GM21423 (cell line): ENCODE results near the gene FBXW8.

Source experiments
- ATAC-seq: cut with Tn5 transposase; IDR thresholded peaks from one replicate; pipeline ENCODE4 v1.9.1; 2021; ENCODE audit warnings: mild to moderate bottlenecking, moderate library complexity; ENCODE audit not compliant: unreplicated experiment

FBXW8 gene

DNA sequence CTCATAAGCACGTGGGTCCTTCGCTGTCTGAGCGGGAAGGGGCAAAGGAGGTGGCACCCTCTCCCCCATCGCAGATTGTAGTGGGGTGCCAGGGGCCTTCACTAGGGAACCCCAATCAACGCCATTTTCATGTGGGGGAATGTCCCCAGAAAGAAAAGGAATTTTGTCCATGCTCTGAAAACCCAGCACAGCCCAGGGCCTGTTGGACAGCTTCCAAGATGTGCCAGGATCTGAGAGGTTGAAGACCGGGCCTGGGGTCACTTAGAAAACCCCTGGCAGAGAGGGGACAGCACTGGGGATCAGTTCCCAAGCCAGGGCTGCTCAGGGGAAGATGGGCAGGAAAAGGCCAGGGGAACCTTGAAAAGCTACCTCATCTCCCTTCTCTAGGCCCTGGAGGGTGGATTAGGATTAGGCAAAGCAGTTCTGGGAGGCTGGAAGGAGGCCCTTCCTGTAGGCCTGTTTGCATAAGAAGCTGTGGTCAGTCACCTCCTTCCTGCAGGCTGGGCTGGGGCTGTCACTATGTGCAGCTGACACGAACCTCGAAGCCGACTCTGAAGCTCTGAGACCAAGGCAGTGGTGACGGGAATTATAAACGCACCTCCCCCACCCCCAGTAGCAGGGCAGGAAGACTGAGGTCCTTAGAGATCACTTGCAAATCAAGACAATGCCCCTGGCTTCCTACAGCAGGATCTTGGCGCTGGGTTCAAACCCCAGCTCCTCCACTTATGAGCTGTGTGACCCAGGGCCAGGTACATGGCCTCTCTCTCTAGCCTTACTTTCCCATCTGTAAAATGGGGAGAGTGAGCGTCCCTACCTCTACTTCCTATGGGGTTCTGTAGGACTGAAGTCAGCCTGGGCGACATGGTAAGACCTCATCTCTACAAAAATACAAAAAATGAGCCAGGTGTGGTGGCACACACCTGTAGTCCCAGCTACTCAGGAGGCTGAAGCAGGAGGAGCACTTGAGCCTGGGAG, 159.5 kb downstream of the FBXW8 start:
- ATAC-seq: peak; percentile 77

DNA sequence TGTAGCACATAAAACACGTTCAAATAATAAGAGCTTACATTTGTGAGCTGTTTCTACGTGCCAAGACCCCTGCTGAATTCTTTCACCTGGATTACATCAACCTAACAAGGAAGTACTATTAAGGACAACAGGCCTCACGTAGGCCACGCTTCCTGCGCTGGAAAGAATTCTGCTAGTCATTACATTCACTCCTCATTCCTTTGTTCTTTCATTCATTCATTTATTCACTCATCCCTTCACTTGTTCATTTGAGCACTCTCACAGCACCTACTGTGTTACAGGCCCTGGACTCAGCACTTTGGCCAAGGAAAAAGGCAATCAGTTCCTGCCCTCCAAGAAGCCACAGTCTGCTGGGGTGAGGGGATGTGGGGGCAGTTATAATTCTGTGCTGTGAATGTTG, 160.3 kb downstream of the FBXW8 start:
- ATAC-seq: no peak

DNA sequence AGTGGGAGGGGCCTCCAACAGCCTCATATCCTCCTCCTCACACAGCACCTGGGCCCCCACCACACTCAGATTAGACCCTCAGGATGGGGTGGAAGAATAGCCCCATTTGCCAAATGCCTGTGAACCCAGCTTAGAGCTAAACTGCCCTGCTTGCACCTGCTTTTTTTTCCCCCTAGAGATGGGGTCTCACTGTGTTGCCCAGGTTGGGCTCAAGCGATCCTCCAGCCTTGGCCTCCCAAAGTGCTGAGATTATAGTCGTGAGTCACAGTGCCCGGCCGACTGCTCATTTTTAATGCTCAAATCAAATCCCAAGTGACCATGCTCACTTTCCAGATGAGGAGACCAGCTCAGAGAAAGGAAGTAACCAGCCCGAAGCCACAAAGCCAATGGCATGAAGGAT, 161.4 kb downstream of the FBXW8 start:
- ATAC-seq: no peak

DNA sequence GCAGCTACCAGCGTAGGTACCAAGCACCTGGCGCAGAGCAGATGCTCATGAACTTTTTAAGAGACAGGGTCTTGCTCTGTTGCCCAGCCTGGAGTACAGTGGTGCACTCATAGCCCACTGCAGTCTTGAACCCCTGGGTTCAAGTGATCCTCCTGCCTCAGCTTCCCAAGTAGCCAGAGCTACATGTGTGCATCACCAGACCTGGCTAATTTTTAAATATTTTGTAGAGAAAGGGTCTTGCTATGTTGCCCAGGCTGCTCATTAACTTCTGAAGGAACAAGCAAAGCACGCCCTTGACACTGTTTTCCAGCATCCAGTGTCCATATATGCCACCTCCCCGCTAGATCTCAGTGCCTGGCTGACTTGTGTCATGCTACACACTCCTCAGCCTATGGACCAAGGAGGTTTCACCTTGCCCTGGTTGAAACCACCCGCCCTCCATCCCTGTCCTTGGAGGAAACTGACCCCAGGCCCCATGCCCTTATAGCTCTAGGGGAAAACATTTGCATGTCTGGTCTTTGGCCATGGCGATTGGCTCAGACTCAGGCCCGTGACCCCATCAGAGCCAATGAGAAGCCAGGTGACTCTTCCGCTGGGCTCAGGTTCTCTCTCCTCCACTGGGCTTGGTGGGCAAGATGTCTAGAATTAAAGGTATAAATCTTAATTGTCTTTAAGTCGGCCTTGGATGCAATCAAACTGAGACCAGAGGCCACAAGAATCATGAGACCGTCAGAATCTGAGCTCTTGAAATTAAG, 162.2 kb downstream of the FBXW8 start:
- no peak for ATAC-seq

DNA sequence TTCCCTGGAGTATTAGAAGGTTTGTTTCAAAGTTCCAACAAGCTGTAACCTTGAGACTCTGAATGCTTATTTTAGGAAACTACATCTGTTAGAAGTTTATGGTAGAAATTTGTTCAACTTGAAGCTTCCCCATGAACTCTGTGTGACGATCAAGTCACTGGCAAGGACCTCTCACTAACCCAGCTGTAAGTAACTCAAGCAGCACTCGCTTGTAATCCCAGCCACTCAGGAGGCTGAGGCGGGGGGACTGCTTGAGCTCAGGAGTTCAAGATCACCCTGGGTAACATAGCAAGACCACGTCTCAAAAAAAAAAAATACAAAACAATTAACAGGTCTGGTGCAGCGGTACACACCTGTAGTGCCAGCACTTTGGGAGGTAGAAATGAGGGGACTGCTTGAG, 162.9 kb downstream of the FBXW8 start:
- no peak for ATAC-seq

DNA sequence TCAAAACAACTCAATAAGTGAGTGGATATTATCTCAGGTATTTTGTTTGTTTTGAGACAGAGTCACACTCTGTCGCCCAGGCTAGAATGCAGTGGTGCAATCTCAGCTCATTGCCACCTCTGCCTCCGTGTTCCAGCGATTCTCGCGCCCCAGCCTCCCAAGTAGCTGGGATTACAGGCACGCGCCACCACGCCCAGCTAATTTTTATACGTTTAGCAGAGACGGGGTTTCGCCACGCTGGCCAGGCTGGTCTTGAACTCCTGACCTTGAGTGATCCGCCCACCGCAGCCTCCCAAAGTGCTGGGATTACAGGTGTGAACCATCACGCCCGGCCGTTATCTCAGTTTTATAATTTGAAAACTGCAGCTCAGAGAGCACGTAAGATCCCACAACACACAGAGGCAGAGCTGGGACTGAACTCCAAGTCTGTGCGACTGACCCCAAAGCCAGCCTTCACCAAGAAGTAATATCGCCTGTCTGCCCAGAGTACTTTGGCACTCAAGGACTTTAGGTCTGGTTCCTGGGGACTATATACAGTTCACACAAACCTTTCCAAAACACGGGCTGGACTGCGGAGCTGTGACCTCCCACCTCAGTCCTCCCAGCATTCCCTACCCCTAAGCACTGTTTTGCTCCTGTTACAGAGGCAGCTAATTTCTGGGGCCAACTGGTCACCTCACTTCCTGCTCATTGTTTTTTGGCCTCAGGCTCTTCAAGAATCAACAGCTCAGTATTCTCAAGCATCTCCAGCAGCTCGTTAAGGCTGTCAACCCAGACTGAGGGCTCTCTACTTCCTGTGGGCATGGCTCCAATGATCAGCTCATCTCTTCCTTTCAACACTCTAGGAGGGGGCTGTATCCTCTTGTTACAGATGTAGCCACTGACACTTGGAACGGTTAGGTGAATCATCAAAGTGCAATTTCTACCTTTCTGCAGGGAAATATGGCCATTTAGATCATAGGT, 165.9 kb downstream of the FBXW8 start:
- no peak for ATAC-seq

DNA sequence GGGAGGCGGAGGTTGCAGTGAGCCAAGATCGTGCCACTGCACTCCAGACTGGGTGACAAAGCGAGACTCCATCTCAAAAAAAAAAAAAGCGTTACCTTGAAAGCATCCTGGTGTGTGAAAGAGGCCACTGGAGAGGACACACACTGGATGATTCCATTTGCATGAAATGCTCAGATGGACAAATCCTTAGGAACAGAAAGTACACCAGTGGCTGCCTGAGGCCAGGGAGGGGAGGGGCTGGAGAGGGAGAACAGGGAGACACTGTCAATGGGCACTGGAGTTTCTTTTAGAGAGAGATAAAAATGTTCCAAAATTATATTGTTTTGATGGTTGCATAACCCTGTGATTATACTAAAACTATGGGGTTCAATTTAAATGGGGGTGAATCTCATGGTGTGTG, 168.7 kb downstream of the FBXW8 start:
- ATAC-seq: no peak

DNA sequence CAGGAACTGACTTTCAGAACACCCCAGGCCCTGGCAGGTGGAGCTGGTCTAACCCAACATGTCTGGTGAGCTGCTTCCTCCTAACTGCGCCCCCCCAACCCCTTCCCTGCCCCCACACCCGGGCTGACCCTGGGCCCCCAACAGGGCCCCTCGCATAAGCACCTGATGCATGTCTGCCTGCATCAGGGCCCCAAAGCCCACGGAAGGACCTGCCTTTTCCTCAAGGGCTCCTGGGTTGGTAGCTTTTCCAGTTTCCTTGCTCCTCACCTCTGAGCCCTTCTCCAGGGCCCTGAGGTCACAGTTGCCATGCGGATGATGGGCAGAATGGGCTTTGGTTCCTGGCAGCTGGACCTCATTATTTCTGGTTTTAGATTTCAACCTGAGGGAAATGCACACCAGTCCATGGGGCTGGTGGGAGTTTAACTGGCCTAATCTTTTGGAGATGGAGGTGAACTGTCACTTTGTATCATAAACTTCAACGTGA, 170.0 kb downstream of the FBXW8 start:
- no peak for ATAC-seq
